Neural cell (in vitro differentiated cells): ENCODE data around the gene DLGAP4.

Experiments used
- CTCF ChIP-seq: fragments of 450-650 bp; IDR thresholded peaks from 2 replicates; pipeline ENCODE4 v1.5.1; 2014; ENCODE audit warnings: antibody characterized with exemption, mild to moderate bottlenecking, moderate library complexity; ENCODE audit not compliant: poor library complexity, severe bottlenecking
- EZH2 ChIP-seq: fragments of 200-600, 300-800 bp; shearing (Covaris generic), sonication (generic); IDR thresholded peaks from 2 replicates; pipeline ENCODE4 v1.6.1; 2014; ENCODE audit warnings: antibody characterized with exemption, low read length, borderline replicate concordance, mild to moderate bottlenecking; ENCODE audit not compliant: insufficient read depth, poor library complexity, severe bottlenecking

GRCh38 chr20:36344517-36345132 lies 38.5 kb downstream of the DLGAP4 start:
- TF ChIP-seq CTCF (no peak), EZH2 (no peak)
